Measurements from ENCODE around the gene PPP2R2D. TPM values are rescaled to one million over a fixed set of nuclear protein-coding genes. Genes with fewer than 3 reads are reported as not detected.

PPP2R2D gene
- total and polyA plus RNA-seq, 4 donors: 15.6 to 51.4 (median 22.0) TPM

GRCh38 chr10:131908151-131908550 is 7.3 kb downstream of the PPP2R2D start:
- ATAC-seq (ENCODE audit: insufficient read depth, low FRiP score): no peak
- Histone ChIP-seq H3K4me3 (no peak overlapping the region), H3K27me3 (ENCODE audit: control insufficient read depth in 3 of 3, insufficient read depth in 3 of 3, low read length in 2 of 3) (no peaks in the 10 kb centered on the region), H3K9me3 (ENCODE audit: control insufficient read depth in 4 of 4, insufficient read depth in 3 of 4, low read length in 3 of 4) (no peaks in the 10 kb centered on the region), H3K27ac (ENCODE audit: low read depth in 1 of 2, low read length in 1 of 2) (no peak overlapping the region), H3K9ac (ENCODE audit: insufficient read depth in 1 of 2, low read length in 2 of 2) (no peak overlapping the region), H3K36me3 (ENCODE audit: control insufficient read depth in 4 of 4, insufficient read depth in 4 of 4, low read length in 4 of 4) (peaks cover 4 to 14% (median 9%) of the 10 kb centered on the region in 4 donors), H3K4me1 (ENCODE audit: control insufficient read depth in 5 of 5, insufficient read depth in 5 of 5, low read length in 5 of 5) (peaks cover 0 to 28% (median 5%) of the 10 kb centered on the region in 5 donors)
- TF ChIP-seq CTCF (IDR thresholded peaks at IDR 0.05; ENCODE audit: control extremely low read depth, extremely low read depth): no peak
- no peak for DNase-seq
- WGBS, 2 donors: 83 to 88% methylated on average over 5 of the region's 5 CpGs

GRCh38 chr10:131909014-131909808 is 8.4 kb downstream of the PPP2R2D start:
- DNase-seq (no peak), ATAC-seq (ENCODE audit: insufficient read depth, low FRiP score) (peak; percentile 19)
- H3K36me3 ChIP-seq (ENCODE audit: control insufficient read depth in 4 of 4, insufficient read depth in 4 of 4, low read length in 4 of 4): peaks cover 4 to 14% (median 9%) of the 10 kb centered on the region in 4 donors
- H3K27me3 ChIP-seq (ENCODE audit: control insufficient read depth in 3 of 3, insufficient read depth in 3 of 3, low read length in 2 of 3): no peaks in the 10 kb centered on the region
- H3K9me3 ChIP-seq (ENCODE audit: control insufficient read depth in 4 of 4, insufficient read depth in 3 of 4, low read length in 3 of 4): no peaks in the 10 kb centered on the region
- no peak overlapping the region for H3K27ac ChIP-seq (ENCODE audit: low read depth in 1 of 2, low read length in 1 of 2)
- TF ChIP-seq CTCF (IDR thresholded peaks at IDR 0.05; ENCODE audit: control extremely low read depth, extremely low read depth): no peak
- H3K9ac ChIP-seq (ENCODE audit: insufficient read depth in 1 of 2, low read length in 2 of 2): no peak overlapping the region
- WGBS, 2 donors: 75 to 80% methylated on average over 8 of the region's 8 CpGs
- H3K4me1 ChIP-seq (ENCODE audit: control insufficient read depth in 5 of 5, insufficient read depth in 5 of 5, low read length in 5 of 5): peaks cover 0 to 22% (median 3%) of the 10 kb centered on the region in 5 donors
- H3K4me3 ChIP-seq: no peak overlapping the region

DNA sequence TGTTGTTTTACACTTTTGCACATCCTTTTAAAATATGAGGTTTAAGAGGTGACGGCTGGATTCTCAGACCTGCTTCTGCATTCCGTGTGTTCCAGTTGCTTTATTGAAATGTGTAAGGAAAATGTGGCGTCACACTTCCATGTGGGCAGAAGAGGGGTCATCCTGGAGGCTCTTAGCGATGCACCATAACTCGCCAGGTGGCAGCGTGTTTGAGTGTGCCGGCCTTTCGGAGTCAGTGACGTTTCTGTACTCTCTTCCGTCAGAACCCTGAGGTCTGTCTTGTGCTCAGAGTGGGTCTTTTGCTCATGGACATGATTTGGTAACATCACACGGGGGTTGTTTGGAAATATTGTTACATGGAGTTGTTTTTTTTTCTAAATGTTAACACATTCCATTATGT is 9.1 kb downstream of the PPP2R2D start:
- ATAC-seq (ENCODE audit: insufficient read depth, low FRiP score) (no peak), DNase-seq (no peak)
- Histone ChIP-seq H3K4me1 (ENCODE audit: control insufficient read depth in 5 of 5, insufficient read depth in 5 of 5, low read length in 5 of 5) (peaks cover 0 to 20% (median 3%) of the 10 kb centered on the region in 5 donors), H3K9me3 (ENCODE audit: control insufficient read depth in 4 of 4, insufficient read depth in 3 of 4, low read length in 3 of 4) (no peaks in the 10 kb centered on the region), H3K4me3 (no peak overlapping the region), H3K9ac (ENCODE audit: insufficient read depth in 1 of 2, low read length in 2 of 2) (no peak overlapping the region), H3K27me3 (ENCODE audit: control insufficient read depth in 3 of 3, insufficient read depth in 3 of 3, low read length in 2 of 3) (no peaks in the 10 kb centered on the region), H3K36me3 (ENCODE audit: control insufficient read depth in 4 of 4, insufficient read depth in 4 of 4, low read length in 4 of 4) (peaks cover 4 to 14% (median 9%) of the 10 kb centered on the region in 4 donors), H3K27ac (ENCODE audit: low read depth in 1 of 2, low read length in 1 of 2) (no peak overlapping the region)
- no peak for TF ChIP-seq CTCF (IDR thresholded peaks at IDR 0.05; ENCODE audit: control extremely low read depth, extremely low read depth)
- WGBS, 2 donors: 83 to 90% methylated on average over 11 of the region's 11 CpGs

Measured in lung (tissue), 12 donors.